ENCODE measurements around the gene ATXN7. TPM values are rescaled to one million over a fixed set of nuclear protein-coding genes. Genes with fewer than 3 reads are reported as not detected.

ATXN7 gene
- total RNA-seq, 1 donor from 2014 or later, result 22.1 TPM

DNA sequence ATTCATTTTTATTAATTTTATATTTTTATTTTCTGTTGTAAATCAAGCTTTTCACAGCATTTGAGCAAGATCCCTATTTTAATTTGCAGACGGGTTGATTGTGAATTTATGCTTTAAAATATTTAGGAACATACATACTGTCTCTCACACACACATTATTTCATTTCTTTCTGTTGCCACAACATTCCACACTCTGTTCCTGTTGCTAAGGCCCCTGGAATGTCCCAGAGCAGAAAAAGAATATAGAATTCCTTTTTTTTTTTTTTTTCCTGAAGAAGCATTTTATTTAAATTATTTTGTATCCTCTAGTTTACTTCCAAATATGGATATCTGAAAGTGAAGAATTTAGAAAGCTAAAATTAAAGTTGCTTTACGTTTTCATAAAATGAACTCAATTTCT lies 85.3 kb downstream of the ATXN7 start:
- H3K4me3 Mint-ChIP-seq (ENCODE audit: unreplicated experiment), result no peak overlapping the region
- peaks cover 3% of the 10 kb centered on the region for H3K9me3 Mint-ChIP-seq (ENCODE audit: unreplicated experiment)
- peaks cover 5% of the 10 kb centered on the region for H3K27me3 Mint-ChIP-seq (ENCODE audit: unreplicated experiment)
- H3K4me1 Mint-ChIP-seq (ENCODE audit: low read depth, unreplicated experiment), result peaks cover 6% of the 10 kb centered on the region
- no peak for DNase-seq
- no peak overlapping the region for H3K27ac Mint-ChIP-seq (ENCODE audit: unreplicated experiment)
- H3K36me3 Mint-ChIP-seq (ENCODE audit: unreplicated experiment), result no peaks in the 10 kb centered on the region
- no peak for TF ChIP-seq CTCF (IDR thresholded peaks at IDR 0.05; ENCODE audit: partially characterized antibody, unreplicated experiment)

DNA sequence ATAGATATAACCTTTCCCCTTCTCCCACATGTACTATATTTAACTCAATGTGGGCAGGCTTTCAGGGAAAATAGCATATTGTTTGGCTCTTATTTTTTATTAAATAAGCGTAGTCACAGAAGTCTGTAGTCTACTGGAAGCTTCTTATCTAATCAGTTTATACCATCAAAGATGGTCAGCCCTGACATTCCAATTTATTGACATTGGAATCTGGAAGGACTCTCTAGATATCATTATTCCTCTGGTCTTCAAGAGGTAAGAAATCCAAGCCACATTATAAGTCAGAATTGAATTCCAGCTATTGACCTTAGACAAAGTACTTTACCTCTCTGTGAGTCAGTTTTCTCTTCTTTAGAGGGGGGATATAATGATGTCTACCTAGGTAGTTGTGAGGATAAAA lies 87.0 kb downstream of the ATXN7 start:
- Mint-ChIP-seq H3K36me3 (ENCODE audit: unreplicated experiment) (no peaks in the 10 kb centered on the region), H3K4me1 (ENCODE audit: low read depth, unreplicated experiment) (peaks cover 6% of the 10 kb centered on the region), H3K27me3 (ENCODE audit: unreplicated experiment) (peaks cover 5% of the 10 kb centered on the region), H3K9me3 (ENCODE audit: unreplicated experiment) (peaks cover 3% of the 10 kb centered on the region), H3K27ac (ENCODE audit: unreplicated experiment) (no peak overlapping the region), H3K4me3 (ENCODE audit: unreplicated experiment) (no peak overlapping the region)
- no peak for DNase-seq
- no peak for TF ChIP-seq CTCF (IDR thresholded peaks at IDR 0.05; ENCODE audit: partially characterized antibody, unreplicated experiment)

- Mint-ChIP-seq H3K4me3 (ENCODE audit: unreplicated experiment) (no peak overlapping the region), H3K9me3 (ENCODE audit: unreplicated experiment) (peaks cover 1% of the 10 kb centered on the region), H3K27ac (ENCODE audit: unreplicated experiment) (no peak overlapping the region), H3K4me1 (ENCODE audit: low read depth, unreplicated experiment) (peaks cover 6% of the 10 kb centered on the region), H3K36me3 (ENCODE audit: unreplicated experiment) (no peaks in the 10 kb centered on the region), H3K27me3 (ENCODE audit: unreplicated experiment) (peaks cover 5% of the 10 kb centered on the region)
- TF ChIP-seq CTCF (IDR thresholded peaks at IDR 0.05; ENCODE audit: partially characterized antibody, unreplicated experiment), result no peak
- DNase-seq, result no peak
Observed at GRCh38 chr3:63951492-63952247, 88.0 kb downstream of the ATXN7 start.

- no peak overlapping the region for H3K4me3 Mint-ChIP-seq (ENCODE audit: unreplicated experiment)
- no peaks in the 10 kb centered on the region for H3K36me3 Mint-ChIP-seq (ENCODE audit: unreplicated experiment)
- peaks cover 6% of the 10 kb centered on the region for H3K4me1 Mint-ChIP-seq (ENCODE audit: low read depth, unreplicated experiment)
- H3K27me3 Mint-ChIP-seq (ENCODE audit: unreplicated experiment), result peaks cover 3% of the 10 kb centered on the region
- no peak for DNase-seq
- TF ChIP-seq CTCF (IDR thresholded peaks at IDR 0.05; ENCODE audit: partially characterized antibody, unreplicated experiment), result no peak
- peaks cover 1% of the 10 kb centered on the region for H3K9me3 Mint-ChIP-seq (ENCODE audit: unreplicated experiment)
- H3K27ac Mint-ChIP-seq (ENCODE audit: unreplicated experiment), result no peak overlapping the region
Observed at GRCh38 chr3:63952248-63952594, 88.6 kb downstream of the ATXN7 start.

GRCh38 chr3:63954182-63954581 lies 90.5 kb downstream of the ATXN7 start:
- no peaks in the 10 kb centered on the region for H3K9me3 Mint-ChIP-seq (ENCODE audit: unreplicated experiment)
- DNase-seq, result no peak
- H3K4me1 Mint-ChIP-seq (ENCODE audit: low read depth, unreplicated experiment), result peaks cover 6% of the 10 kb centered on the region
- TF ChIP-seq CTCF (IDR thresholded peaks at IDR 0.05; ENCODE audit: partially characterized antibody, unreplicated experiment), result no peak
- H3K27me3 Mint-ChIP-seq (ENCODE audit: unreplicated experiment), result no peaks in the 10 kb centered on the region
- no peak overlapping the region for H3K27ac Mint-ChIP-seq (ENCODE audit: unreplicated experiment)
- no peaks in the 10 kb centered on the region for H3K36me3 Mint-ChIP-seq (ENCODE audit: unreplicated experiment)
- H3K4me3 Mint-ChIP-seq (ENCODE audit: unreplicated experiment), result no peak overlapping the region
